IPS-11a (cell line): ENCODE measurements around the gene IGSF3.

Experiments
- H3K4me3 ChIP-seq: one replicate; pipeline ENCODE4 v1.5.1; 2013; ENCODE audit warnings: low read depth, low read length, control low read depth

Gene IGSF3

GRCh38 chr1:116667575-116668105, at the start of gene IGSF3:
TSS of gene IGSF3 (minus strand) at chr1:116667733. CDS start at chr1:116666326, 1,407 bp downstream.
- peak within 1 kb of the TSS; percentile 59 for H3K4me3 ChIP-seq

GRCh38 chr1:116717318-116717717, 49.8 kb upstream of the IGSF3 start:
- H3K4me3 ChIP-seq: no peak overlapping the region

GRCh38 chr1:116716391-116716790, 48.9 kb upstream of the IGSF3 start:
- no peak overlapping the region for H3K4me3 ChIP-seq

- no peak overlapping the region for H3K4me3 ChIP-seq
These were observed 45.9 kb upstream of the IGSF3 start for GRCh38 chr1:116713474-116713873.

GRCh38 chr1:116712510-116712909, 45.0 kb upstream of the IGSF3 start:
- H3K4me3 ChIP-seq: no peak overlapping the region

GRCh38 chr1:116711263-116711840, 43.8 kb upstream of the IGSF3 start:
- H3K4me3 ChIP-seq: no peak overlapping the region

GRCh38 chr1:116710420-116711262, 43.1 kb upstream of the IGSF3 start:
- no peak overlapping the region for H3K4me3 ChIP-seq

- H3K4me3 ChIP-seq: no peak overlapping the region
These were observed 42.2 kb upstream of the IGSF3 start for GRCh38 chr1:116709666-116710167.

GRCh38 chr1:116708255-116708900, 40.8 kb upstream of the IGSF3 start:
- no peak overlapping the region for H3K4me3 ChIP-seq

GRCh38 chr1:116706841-116707240, 39.3 kb upstream of the IGSF3 start:
- H3K4me3 ChIP-seq: no peak overlapping the region

- H3K4me3 ChIP-seq: no peak overlapping the region
These were observed 38.6 kb upstream of the IGSF3 start for GRCh38 chr1:116706123-116706522.

GRCh38 chr1:116704278-116704677, 36.7 kb upstream of the IGSF3 start:
- no peak overlapping the region for H3K4me3 ChIP-seq

GRCh38 chr1:116699605-116700004, 32.1 kb upstream of the IGSF3 start:
- no peak overlapping the region for H3K4me3 ChIP-seq

- H3K4me3 ChIP-seq: no peak overlapping the region
These were observed 30.7 kb upstream of the IGSF3 start for GRCh38 chr1:116698244-116698595.

GRCh38 chr1:116697548-116698243, 30.2 kb upstream of the IGSF3 start:
- H3K4me3 ChIP-seq: no peak overlapping the region

- no peak overlapping the region for H3K4me3 ChIP-seq
These were observed 27.0 kb upstream of the IGSF3 start for GRCh38 chr1:116694524-116694923.

- no peak overlapping the region for H3K4me3 ChIP-seq
These were observed 26.4 kb upstream of the IGSF3 start for GRCh38 chr1:116693759-116694480.

- H3K4me3 ChIP-seq: no peak overlapping the region
These were observed 25.3 kb upstream of the IGSF3 start for GRCh38 chr1:116692879-116693278.

GRCh38 chr1:116690849-116691406, 23.4 kb upstream of the IGSF3 start:
- H3K4me3 ChIP-seq: no peak overlapping the region

- no peak overlapping the region for H3K4me3 ChIP-seq
These were observed 22.9 kb upstream of the IGSF3 start for GRCh38 chr1:116690396-116690848.
